Measurements from ENCODE around the gene AGXT.

DNA sequence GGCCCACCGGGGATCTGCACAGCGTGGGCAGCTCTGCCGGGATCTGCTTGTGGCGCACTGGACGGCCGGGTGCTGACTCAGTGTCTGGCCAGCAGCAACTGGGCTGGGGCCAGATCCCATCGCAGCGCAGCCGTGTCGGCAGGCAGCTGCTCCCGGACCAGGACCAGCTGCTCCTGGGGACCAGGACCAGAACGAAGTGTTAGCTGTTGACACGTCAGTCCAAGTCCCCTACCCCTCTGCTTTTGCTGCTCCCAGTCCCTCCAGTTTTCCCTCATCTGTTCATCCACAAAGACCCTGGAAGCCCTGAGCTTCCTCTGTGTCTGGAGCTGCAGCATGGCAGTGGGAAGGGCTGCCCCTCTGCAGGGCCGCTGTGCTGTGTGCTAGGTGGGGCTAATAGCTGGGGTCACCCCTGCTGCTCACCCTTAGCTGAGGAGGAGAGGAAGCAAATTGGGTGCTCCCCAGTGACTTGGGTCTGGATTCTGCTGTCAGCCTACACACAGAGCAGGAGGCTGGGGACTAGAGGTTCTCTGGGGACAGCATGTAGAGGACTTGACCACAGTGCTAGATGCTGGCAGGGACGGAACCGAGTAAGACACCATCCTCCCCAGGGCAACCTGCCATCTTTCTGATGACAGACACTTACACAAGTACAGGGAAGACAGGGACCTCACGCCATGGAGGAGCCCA lies 31.7 kb upstream of the AGXT start:
- TF ChIP-seq POLR2A (IDR thresholded peaks at IDR 0.05) (no peak), POLR2AphosphoS5 (IDR thresholded peaks at IDR 0.05) (no peak)
- TF ChIP-seq, protein P1, sequence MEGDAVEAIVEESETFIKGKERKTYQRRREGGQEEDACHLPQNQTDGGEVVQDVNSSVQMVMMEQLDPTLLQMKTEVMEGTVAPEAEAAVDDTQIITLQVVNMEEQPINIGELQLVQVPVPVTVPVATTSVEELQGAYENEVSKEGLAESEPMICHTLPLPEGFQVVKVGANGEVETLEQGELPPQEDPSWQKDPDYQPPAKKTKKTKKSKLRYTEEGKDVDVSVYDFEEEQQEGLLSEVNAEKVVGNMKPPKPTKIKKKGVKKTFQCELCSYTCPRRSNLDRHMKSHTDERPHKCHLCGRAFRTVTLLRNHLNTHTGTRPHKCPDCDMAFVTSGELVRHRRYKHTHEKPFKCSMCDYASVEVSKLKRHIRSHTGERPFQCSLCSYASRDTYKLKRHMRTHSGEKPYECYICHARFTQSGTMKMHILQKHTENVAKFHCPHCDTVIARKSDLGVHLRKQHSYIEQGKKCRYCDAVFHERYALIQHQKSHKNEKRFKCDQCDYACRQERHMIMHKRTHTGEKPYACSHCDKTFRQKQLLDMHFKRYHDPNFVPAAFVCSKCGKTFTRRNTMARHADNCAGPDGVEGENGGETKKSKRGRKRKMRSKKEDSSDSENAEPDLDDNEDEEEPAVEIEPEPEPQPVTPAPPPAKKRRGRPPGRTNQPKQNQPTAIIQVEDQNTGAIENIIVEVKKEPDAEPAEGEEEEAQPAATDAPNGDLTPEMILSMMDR (IDR thresholded peaks at IDR 0.05 in 8 of 11, conservative IDR thresholded peaks at IDR 0.05 in 3 of 11), result no peak
